ENCODE measurements around the gene MYT1. TPM values are rescaled to one million over a fixed set of nuclear protein-coding genes. Genes with fewer than 3 reads are reported as not detected.
"Not testable (repeated sequence)": the region's sequence is repeated elsewhere in the genome, so short reads cannot be mapped to it uniquely, and the experiment has no call there.

Gene MYT1
- total RNA-seq, 4 donors from 2014 or later: not detected

DNA sequence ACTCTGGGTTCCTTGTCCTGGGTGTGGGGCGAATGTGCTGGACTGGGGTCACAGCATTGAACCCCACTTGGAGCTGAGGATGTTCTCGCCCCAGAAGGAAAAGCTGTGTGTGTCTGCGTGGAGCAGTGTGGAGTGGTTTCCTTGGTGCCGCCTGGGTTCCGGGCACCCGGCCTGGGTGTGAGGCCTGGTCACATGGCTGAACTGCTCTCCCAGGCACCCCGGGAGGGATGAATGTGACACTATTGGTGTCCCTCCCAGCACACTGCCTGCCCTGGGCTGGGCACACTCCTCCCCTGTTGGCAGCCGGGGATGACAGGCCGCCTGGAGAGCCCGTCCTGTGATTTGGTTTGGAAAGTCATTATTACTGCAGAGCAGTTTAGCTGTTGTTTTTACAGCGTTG, 12.3 kb downstream of the MYT1 start:
- H3K36me3 ChIP-seq: no peaks in the 10 kb centered on the region
- H3K9me3 ChIP-seq: no peaks in the 10 kb centered on the region
- H3K27me3 ChIP-seq: peaks cover 0 to 25% of the 10 kb centered on the region in 2 donors
- no peak for TF ChIP-seq POLR2A (IDR thresholded peaks at IDR 0.05)
- no peak for TF ChIP-seq EP300 (IDR thresholded peaks at IDR 0.05)
- TF ChIP-seq, protein P1, sequence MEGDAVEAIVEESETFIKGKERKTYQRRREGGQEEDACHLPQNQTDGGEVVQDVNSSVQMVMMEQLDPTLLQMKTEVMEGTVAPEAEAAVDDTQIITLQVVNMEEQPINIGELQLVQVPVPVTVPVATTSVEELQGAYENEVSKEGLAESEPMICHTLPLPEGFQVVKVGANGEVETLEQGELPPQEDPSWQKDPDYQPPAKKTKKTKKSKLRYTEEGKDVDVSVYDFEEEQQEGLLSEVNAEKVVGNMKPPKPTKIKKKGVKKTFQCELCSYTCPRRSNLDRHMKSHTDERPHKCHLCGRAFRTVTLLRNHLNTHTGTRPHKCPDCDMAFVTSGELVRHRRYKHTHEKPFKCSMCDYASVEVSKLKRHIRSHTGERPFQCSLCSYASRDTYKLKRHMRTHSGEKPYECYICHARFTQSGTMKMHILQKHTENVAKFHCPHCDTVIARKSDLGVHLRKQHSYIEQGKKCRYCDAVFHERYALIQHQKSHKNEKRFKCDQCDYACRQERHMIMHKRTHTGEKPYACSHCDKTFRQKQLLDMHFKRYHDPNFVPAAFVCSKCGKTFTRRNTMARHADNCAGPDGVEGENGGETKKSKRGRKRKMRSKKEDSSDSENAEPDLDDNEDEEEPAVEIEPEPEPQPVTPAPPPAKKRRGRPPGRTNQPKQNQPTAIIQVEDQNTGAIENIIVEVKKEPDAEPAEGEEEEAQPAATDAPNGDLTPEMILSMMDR (IDR thresholded peaks at IDR 0.05): no peak
- 19 to 31% methylated on average over 6 to 11 of the region's 11 CpGs for WGBS, 2 donors
- H3K4me3 ChIP-seq: no peak overlapping the region
- no peak overlapping the region for H3K27ac ChIP-seq
- DNase-seq (ENCODE audit: low spot score in 2 of 2): no peak
- peaks cover 0 to 3% (median 0%) of the 10 kb centered on the region in 4 donors for H3K4me1 ChIP-seq

GRCh38 chr20:64176971-64177370, 12.7 kb downstream of the MYT1 start:
- Histone ChIP-seq H3K27ac (no peak overlapping the region), H3K27me3 (peaks cover 0 to 27% of the 10 kb centered on the region in 2 donors), H3K4me1 (peaks cover 0 to 3% (median 0%) of the 10 kb centered on the region in 4 donors), H3K36me3 (no peaks in the 10 kb centered on the region), H3K9me3 (no peaks in the 10 kb centered on the region), H3K4me3 (no peak overlapping the region)
- no peak for TF ChIP-seq POLR2A (IDR thresholded peaks at IDR 0.05)
- TF ChIP-seq, protein P1 (IDR thresholded peaks at IDR 0.05): no peak
- WGBS, 2 donors: 25 to 29% methylated on average over 2 of the region's 2 CpGs
- no peak for DNase-seq (ENCODE audit: low spot score in 2 of 2)

DNA sequence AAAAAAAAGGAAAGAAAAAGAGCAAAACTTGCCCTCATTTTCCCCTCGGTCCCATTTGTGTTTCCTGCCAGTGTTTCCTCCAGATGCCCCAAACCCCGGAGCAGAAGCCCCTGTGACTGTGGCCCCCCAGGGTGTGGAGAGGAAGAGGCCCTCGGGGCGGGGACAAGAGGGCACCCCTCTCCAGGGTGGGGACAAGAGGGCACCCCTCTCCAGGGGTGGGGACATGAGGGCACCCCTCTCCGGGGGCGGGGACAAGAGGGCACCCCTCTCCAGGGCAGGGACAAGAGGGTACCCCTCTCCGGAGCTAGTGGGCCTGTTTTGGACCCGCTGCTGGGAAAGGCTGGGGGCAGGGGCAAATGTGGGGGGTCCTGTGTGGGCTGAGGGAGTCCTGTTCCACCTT, 13.1 kb downstream of the MYT1 start:
- Histone ChIP-seq H3K4me3 (no peak overlapping the region), H3K9me3 (no peaks in the 10 kb centered on the region), H3K27ac (no peak overlapping the region), H3K36me3 (no peaks in the 10 kb centered on the region), H3K4me1 (peaks cover 0 to 3% (median 0%) of the 10 kb centered on the region in 4 donors), H3K27me3 (peaks cover 0 to 25% of the 10 kb centered on the region in 2 donors)
- no peak for DNase-seq (ENCODE audit: low spot score in 2 of 2)
- WGBS, 2 donors: 34 to 39% methylated on average over 7 to 8 of the region's 8 CpGs
- TF ChIP-seq POLR2A (IDR thresholded peaks at IDR 0.05) (no peak), EP300 (IDR thresholded peaks at IDR 0.05) (no peak)
- TF ChIP-seq, protein P1 (IDR thresholded peaks at IDR 0.05): no peak

- H3K9me3 ChIP-seq: no peaks in the 10 kb centered on the region
- H3K36me3 ChIP-seq: no peaks in the 10 kb centered on the region
- H3K4me3 ChIP-seq: no peak overlapping the region
- TF ChIP-seq, protein P1 (IDR thresholded peaks at IDR 0.05): no peak
- TF ChIP-seq EP300 (IDR thresholded peaks at IDR 0.05) (no peak), POLR2A (IDR thresholded peaks at IDR 0.05) (no peak)
- DNase-seq (ENCODE audit: low spot score in 2 of 2): no peak
- H3K27me3 ChIP-seq: peaks cover 0 to 21% of the 10 kb centered on the region in 2 donors
- WGBS, 2 donors: 89% methylated on average over 3 to 4 of the region's 4 CpGs
- H3K4me1 ChIP-seq: peaks cover 0 to 3% (median 0%) of the 10 kb centered on the region in 4 donors
- H3K27ac ChIP-seq: no peak overlapping the region
Measured at GRCh38 chr20:64177787-64178186, 13.5 kb downstream of the MYT1 start.

- H3K27ac ChIP-seq; H3K4me3 ChIP-seq; H3K36me3 ChIP-seq; H3K4me1 ChIP-seq; H3K9me3 ChIP-seq; DNase-seq (ENCODE audit: low spot score in 2 of 2): not testable (repeated sequence)
- WGBS, 2 donors: 94 to 95% methylated on average over 11 to 20 of the region's 20 CpGs
- peaks cover 0 to 14% of the 10 kb centered on the region in 2 donors for H3K27me3 ChIP-seq
Measured at GRCh38 chr20:64178925-64179324, 14.7 kb downstream of the MYT1 start.

- no peak for TF ChIP-seq EP300 (IDR thresholded peaks at IDR 0.05)
- no peak for TF ChIP-seq POLR2A (IDR thresholded peaks at IDR 0.05)
- TF ChIP-seq, protein P1 (IDR thresholded peaks at IDR 0.05): no peak
- H3K4me3 ChIP-seq: no peak overlapping the region
- H3K4me1 ChIP-seq: peaks cover 0 to 3% (median 0%) of the 10 kb centered on the region in 4 donors
- 91 to 93% methylated on average over 6 of the region's 6 CpGs for WGBS, 2 donors
- no peak for DNase-seq (ENCODE audit: low spot score in 2 of 2)
- H3K36me3 ChIP-seq: no peaks in the 10 kb centered on the region
- peaks cover 0 to 14% of the 10 kb centered on the region in 2 donors for H3K27me3 ChIP-seq
- no peak overlapping the region for H3K27ac ChIP-seq
- no peaks in the 10 kb centered on the region for H3K9me3 ChIP-seq
Measured at GRCh38 chr20:64179805-64180204, 15.6 kb downstream of the MYT1 start.

Data from tibial nerve (tissue), 4 donors.